ENCODE results near the gene SEMA5A.

DNA sequence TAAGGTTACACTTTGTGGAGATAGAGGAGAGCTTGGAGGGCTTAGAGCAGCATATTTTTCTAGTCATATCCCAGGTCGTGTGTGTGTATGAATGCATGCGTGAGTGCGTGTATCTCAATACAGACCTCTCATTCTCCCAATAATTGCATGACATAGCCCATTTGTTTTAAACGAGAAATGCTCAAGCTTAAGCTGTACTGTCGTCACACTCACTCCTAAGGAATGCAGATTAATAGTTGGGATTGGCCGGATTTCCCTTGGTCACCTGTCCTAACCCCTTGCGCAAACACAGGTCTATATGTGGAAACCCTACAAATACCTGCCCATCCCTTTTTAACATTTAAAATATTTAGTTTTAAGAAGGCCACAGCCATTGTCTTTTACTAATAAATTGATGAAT is 165.8 kb downstream of the SEMA5A start:
- no peak for TF ChIP-seq ETV6 (CRISPR knock-in tag; IDR thresholded peaks at IDR 0.05)
- no peak for TF ChIP-seq CTCF (IDR thresholded peaks at IDR 0.05)
- TF ChIP-seq, protein P1, sequence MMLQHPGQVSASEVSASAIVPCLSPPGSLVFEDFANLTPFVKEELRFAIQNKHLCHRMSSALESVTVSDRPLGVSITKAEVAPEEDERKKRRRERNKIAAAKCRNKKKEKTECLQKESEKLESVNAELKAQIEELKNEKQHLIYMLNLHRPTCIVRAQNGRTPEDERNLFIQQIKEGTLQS (CRISPR knock-in tag; conservative IDR thresholded peaks at IDR 0.05), result no peak
- no peak for TF ChIP-seq IRF2 (CRISPR knock-in tag; IDR thresholded peaks at IDR 0.05; ENCODE audit: borderline replicate concordance, low read depth)
- TF ChIP-seq, protein P2, sequence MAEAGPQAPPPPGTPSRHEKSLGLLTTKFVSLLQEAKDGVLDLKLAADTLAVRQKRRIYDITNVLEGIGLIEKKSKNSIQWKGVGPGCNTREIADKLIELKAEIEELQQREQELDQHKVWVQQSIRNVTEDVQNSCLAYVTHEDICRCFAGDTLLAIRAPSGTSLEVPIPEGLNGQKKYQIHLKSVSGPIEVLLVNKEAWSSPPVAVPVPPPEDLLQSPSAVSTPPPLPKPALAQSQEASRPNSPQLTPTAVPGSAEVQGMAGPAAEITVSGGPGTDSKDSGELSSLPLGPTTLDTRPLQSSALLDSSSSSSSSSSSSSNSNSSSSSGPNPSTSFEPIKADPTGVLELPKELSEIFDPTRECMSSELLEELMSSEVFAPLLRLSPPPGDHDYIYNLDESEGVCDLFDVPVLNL (CRISPR knock-in tag; IDR thresholded peaks at IDR 0.05; ENCODE audit: borderline replicate concordance, low read depth), result no peak
- TF ChIP-seq FOXK1 (CRISPR knock-in tag; IDR thresholded peaks at IDR 0.05), result no peak
- TF ChIP-seq SP1 (CRISPR knock-in tag; conservative IDR thresholded peaks at IDR 0.05), result no peak
- no peak for TF ChIP-seq SMAD3 (CRISPR knock-in tag; IDR thresholded peaks at IDR 0.05; ENCODE audit: borderline replicate concordance)
- no peak for TF ChIP-seq KAT7 (CRISPR knock-in tag; IDR thresholded peaks at IDR 0.05; ENCODE audit: borderline replicate concordance)
- no peak for TF ChIP-seq TP53 (CRISPR knock-in tag; IDR thresholded peaks at IDR 0.05)
- no peak for TF ChIP-seq ZSCAN18 (CRISPR knock-in tag; IDR thresholded peaks at IDR 0.05)
- no peak for TF ChIP-seq USF1 (CRISPR knock-in tag; IDR thresholded peaks at IDR 0.05)

Measured in WTC11 (cell line).